Stimulated activated CD4-positive, alpha-beta T cell treated with anti-CD3 and anti-CD28 coated beads, Interleukin-12 subunit alpha, Interleukin-12 subunit beta, amount 100 ng/mL, for 4 hours (primary cell): ENCODE measurements around the gene LAT.
"Not testable (repeated sequence)": the region's sequence is repeated elsewhere in the genome, so short reads cannot be mapped to it uniquely, and the experiment has no call there.

ENCODE experiments used
- DNase-seq: peaks from one replicate; pipeline ENCODE4 v3.0.0-alpha.2; 2020

Gene LAT, protein sequence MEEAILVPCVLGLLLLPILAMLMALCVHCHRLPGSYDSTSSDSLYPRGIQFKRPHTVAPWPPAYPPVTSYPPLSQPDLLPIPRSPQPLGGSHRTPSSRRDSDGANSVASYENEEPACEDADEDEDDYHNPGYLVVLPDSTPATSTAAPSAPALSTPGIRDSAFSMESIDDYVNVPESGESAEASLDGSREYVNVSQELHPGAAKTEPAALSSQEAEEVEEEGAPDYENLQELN

DNA sequence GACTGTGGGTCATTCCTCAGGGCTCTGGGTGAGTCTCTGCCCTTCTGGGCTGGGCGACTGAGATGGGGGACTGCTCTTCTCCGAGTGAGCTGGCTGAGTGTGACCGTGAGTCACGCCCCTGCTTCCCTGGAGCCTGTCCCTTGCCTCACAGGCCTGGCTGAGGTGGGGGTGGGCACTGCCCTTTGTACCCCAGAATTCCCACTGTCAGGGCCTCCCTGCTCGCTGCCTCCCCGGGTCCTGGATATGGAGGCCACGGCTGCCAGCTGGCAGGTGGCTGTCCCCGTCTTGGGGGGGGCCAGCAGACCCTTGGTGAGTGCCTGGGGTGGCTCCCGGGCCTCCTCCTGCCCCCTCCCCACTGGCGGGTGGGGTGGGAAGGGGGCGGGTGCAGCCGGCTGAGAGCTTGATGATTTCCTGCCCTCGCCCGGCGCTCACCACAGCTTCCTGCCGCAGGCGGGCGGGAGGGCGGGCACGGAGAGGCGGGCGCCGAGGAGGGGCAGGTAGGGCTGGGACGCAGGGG, at the start of gene LAT:
LAT (plus strand) TSS at position 434 of the 517 bp plus-strand sequence. CDS start 366 bp downstream, outside the sequence.
- peak; percentile 77 for DNase-seq

DNA sequence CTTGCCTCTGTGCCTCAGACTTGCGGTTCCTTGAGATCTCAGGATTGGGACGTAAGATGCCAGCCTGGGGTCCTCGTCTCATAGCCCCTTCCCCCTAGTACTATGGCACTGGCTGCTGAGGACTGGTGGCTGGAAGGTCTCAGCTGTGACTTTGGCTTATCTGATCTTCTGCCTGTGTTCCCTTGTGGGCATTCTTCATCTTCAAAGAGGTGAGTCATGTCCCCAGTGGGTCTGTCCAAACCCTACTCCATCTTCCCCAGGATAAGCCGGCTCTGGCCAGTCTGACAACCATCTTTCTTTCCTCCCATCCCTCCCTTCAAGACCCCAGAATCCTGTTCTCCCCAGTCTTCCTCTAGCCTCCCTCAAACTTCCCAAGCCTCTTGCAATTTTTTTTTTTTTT, 49.5 kb upstream of the LAT start:
- no peak for DNase-seq

DNA sequence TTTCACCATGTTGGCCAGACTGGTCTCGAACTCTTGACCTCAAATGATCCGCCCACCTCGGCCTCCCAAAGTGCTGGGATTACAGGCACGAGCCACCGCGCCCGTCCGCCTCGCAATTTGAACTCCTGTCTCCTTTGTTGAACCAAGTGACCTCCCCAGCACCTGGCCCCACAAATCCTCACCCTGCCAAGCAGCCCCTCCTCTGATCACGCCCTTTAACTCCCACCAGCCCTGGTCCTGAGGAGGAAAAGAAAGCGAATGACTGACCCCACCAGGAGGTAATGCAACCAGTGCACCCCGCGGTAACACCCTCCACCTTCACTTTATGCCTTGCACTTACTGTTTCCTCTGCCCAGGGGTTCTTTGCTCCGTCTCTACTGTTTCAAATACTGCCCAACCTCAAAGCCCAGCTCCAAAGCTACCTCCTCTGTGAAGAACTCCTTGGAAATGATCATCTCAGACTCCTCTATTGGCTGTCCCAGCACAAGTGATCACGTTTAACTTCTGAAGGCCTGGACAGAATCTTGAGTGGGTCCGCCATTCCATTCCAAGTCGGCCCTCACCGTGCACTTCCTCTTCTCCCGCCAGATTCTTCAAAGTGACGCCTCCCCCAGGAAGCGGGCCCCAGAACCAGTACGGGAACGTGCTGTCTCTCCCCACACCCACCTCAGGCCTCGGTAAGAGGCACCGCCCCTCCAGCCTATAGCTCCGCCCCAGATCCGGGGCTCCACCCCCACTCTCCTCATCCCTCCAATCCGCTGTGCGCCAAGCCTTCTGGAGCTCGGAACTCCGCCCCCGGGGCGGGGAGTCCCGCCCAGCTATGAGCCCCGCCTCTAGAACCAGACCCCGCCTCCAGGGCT, 48.7 kb upstream of the LAT start:
- DNase-seq, result peak; percentile 81

DNA sequence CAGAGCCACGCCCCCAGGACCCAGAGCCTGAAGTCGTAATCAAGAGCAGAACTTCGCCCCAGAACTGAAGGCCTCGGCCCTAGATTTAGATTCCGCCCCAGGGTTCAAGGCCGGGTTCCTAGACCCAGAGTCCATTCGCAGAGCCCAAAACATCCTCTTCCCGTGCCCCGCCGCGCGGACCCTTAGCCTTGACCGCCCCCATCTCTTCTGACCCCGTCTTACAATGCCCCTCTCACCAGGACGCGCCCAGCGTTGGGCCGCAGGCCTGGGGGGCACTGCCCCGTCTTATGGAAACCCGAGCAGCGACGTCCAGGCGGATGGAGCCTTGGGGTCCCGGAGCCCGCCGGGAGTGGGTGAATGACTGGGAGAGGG, 48.1 kb upstream of the LAT start:
- DNase-seq, result no peak

DNA sequence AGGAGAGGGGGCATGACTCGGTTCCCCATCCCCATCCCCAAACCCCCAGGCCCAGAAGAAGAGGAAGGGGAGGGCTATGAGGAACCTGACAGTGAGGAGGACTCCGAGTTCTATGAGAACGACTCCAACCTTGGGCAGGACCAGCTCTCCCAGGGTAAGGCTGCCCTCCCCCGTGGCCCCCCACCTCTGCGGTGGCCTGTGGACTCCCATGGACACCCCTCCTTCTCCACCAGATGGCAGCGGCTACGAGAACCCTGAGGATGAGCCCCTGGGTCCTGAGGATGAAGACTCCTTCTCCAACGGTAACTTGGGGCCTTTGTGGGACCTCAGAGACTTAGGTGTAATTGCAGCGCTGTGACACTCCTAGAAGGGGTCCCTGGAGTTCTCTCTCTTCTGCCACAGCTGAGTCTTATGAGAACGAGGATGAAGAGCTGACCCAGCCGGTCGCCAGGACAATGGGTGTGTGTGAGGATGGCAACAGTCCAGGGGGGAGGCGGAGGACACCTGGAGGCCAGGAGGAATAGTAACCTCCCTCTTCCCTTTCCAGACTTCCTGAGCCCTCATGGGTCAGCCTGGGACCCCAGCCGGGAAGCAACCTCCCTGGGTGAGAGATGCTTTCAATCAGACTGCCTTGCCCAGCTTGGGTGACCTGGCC, 47.5 kb upstream of the LAT start:
- no peak for DNase-seq

DNA sequence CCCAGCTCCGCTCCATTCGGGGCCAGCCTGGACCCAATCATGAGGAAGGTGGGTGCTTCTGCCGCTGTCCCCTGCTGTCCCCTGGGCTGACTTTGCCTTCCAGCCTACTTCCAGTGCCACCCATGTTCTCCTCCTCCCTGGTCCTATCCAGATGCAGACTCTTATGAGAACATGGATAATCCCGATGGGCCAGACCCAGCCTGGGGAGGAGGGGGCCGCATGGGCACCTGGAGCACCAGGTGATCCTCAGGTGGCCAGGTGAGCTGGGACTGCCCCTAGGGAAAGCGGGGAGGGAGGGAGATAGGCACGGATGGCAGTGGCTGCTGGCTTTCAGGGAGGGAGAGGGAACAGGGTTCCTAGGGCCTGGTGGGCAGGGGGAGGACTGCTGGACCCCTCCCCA, 46.1 kb upstream of the LAT start:
- no peak for DNase-seq

DNA sequence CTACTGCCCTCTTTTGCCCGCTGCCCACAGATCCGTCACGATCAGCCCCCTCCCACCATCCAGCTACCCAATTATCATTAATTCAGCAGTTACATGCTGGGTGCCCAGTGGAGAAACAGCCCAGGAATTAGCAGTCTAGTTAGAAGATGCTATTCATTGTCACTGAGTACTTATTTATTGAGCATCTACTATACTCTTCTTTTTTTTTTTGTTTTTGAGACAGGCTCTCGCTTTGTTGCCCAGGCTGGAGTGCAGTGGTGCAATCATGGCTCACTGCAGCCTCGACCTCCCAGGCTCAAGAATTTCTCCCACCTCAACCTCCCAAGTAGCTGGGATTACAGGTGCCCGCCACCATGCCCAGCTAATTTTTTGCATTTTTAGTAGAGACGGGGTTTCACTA, 45.0 kb upstream of the LAT start:
- DNase-seq, result not testable (repeated sequence)

DNA sequence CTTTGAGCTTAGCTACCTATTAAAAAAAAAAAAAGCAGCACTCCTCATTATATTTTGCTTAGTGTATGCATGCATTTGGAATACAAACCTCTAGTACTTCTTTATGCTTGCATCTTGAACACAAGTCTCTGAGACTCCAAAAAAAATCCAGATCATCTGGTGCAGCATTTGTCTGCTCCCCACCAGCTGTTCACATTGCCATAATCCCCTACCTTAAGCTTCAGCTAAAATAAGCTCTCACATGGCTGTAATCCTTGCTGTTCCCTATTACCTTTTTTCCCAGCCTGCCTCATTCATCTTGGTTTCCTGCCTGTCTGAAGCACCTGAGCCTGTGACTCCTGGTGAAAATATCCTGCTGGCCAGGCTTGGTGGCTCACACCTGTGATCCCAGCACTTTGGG, 41.6 kb upstream of the LAT start:
- no peak for DNase-seq

DNA sequence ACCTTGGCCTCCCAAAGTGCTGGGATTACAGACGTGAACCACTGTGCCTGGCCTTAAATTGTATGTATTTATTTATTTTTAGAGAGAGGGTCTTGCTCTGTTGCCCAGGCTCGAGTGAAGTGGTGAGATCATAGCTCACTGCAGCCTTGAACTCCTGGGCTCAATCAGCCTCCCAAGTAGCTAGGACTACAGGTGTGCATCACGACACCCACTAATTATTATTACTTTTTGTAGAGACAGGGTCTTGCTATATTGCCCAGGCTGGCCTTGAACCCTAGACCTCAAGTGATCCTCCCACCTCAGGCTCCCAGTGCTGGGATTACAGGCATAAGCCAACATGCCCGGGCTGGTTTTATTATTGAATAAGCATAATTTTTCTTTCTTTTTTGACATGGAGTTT, 38.2 kb upstream of the LAT start:
- no peak for DNase-seq

DNA sequence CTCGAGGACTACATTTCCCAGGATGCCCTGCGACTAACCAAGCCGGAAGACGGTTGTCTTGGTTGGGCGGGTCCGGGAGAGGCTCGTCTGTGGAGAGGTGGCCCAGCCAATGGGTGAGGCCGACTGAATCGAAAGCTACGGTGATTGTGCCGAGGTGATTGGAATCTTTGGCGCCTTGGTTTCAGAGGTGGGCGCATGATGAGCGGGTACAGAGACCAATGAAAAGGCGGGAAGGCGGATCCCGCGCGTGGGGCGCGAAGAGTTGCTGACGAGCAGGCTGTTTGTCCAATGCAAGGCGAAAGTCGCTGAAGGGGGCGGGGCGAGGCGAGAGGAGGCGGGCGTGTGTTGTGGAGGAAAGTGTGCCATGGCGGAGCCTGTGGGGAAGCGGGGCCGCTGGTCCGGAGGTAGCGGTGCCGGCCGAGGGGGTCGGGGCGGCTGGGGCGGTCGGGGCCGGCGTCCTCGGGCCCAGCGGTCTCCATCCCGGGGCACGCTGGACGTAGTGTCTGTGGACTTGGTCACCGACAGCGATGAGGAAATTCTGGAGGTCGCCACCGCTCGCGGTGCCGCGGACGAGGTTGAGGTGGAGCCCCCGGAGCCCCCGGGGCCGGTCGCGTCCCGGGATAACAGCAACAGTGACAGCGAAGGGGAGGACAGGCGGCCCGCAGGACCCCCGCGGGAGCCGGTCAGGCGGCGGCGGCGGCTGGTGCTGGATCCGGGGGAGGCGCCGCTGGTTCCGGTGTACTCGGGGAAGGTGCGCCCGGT, 34.0 kb upstream of the LAT start, which contains the start of gene NFATC2IP:
NFATC2IP (plus strand) TSS at position 290 of the 762 bp plus-strand sequence; CDS start at position 365, 75 bp downstream.
- DNase-seq, result peak; percentile 99

DNA sequence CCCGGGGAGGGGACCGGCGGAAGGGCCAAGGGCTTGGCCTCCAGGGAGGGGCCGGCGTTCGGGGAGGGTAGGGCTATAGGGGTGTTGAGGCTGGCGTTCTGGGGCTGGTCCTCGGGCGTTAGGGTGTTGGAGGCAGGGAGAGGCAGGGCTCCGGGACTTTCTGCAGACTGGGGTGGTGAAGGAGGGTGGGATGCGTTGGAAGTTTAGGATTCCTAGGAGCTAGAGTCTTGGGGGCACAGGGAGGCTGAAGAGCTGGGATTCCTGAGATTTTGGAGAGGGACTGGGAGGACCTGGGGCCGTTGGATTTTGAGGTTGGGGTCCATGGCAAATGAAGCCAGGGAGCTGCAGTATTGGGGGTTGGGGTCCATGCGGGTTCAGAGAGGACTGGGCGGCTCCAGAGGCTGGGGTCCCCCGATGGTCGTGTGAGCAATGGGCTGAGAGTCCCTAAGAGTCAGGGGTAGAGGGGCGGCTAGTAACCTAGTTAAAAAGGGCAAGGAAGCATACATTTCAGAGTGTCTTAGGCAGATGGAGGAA, 33.4 kb upstream of the LAT start:
- DNase-seq, result no peak

DNA sequence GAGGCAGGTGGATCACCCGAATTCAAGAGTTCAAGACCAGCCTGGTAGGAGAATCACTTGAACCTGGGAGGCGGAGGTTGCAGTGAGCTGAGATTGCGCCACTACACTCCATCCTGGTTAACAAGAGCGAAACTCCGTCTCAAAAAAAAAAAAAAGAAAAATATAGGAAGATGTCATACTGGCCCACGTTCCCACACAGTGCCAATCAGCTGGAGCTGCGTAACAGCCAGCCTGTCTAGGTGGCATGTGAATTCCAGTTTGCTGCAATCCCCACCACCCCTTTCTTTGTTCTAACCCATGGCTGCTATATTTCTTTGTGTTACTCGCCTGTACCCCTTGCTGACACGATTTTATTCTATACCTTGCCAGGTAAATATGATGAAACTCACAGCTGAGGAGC, 26.6 kb upstream of the LAT start:
- no peak for DNase-seq

DNA sequence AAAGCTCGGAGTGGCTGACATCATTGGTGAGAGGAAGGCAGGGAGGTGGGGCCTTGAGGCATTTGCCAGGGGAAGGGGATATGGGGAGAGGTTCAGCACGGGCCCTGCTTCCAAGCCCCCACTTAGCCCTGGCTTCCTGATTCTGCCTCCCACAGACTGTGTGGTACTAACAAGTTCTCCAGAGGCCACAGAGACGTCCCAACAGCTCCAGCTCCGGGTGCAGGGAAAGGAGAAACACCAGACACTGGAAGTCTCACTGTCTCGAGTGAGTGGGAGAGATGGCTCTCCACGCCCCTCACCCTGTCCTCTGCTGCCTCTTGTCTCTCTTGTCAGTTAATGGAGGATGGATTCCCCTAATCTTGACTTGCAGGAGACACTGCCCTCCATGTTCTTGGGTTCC, 26.0 kb upstream of the LAT start:
- no peak for DNase-seq

DNA sequence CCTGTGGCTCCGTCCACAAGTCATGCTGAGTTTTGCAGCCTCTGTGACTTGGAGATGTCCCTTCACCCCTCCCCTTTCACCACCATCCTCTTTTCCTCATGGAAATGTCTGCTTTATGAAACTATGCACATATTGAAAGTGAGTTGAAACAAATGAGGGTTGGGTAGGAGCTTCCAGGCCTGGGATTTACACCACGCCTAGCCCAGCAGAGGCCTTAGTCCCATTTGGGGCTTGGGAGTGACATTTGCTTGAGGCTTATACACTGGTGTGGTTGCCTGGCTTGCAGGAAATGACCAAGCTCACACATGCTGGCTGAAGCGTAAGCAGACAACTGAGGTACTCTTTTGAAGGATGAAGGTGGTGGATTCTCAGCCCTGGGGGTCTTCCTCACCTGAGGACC, 20.8 kb upstream of the LAT start:
- no peak for DNase-seq

DNA sequence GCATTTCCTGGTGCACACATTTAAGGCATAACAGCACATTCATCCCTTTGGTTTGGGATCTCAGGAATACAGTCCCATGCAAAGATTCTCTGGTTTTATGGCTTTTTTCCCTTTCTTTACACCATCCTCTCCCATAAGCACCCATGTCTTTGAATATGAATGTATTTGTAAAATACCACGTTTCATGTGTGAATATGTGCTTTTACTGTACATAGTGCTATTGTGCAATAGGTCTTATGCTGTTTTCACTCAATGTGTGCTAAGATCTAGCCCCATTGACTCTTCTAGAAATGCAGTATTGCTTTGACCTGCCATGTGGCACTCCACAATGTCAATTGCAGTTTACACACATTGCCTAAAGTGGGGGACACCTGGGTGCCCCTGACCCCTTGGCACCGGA, 20.4 kb upstream of the LAT start:
- no peak for DNase-seq

DNA sequence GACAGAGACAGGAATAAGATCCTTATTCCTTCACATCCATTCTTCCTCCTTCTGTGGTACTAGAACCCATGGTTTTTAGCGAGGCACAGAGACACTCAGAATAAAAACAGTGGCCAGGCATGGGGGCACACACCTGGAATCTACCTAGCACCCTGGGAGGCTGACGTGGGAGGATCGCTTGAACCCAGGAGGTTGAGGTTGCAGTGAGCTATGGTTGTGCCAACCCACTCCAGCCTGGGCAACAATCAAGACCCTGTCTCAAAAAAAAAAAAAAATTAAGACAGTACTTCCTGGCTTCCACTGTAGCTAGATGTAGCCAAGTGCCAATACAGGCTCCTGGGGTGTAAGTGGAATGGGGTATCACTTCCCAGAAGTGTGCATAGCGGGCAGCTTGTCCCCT, 17.7 kb upstream of the LAT start:
- DNase-seq, result no peak

DNA sequence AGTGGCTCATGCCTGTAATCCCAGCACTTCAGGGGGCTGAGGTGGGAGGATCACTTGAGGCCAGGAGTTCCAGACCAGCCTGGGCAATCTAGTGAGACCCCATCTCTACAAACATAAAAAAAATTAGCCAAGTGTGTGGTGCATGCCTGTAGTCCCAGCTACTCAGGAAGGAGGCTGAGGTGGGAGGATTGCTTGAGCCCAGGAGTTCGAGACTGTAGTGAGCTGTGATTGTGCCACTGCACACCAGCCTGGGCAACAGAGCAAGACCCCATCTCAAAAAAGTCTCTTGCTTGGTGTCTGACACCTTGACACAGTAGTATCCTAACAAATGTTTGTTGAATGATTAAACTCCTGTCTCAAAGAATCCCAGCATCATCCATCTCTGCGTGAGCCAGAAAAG, 15.2 kb upstream of the LAT start:
- not testable (repeated sequence) for DNase-seq

DNA sequence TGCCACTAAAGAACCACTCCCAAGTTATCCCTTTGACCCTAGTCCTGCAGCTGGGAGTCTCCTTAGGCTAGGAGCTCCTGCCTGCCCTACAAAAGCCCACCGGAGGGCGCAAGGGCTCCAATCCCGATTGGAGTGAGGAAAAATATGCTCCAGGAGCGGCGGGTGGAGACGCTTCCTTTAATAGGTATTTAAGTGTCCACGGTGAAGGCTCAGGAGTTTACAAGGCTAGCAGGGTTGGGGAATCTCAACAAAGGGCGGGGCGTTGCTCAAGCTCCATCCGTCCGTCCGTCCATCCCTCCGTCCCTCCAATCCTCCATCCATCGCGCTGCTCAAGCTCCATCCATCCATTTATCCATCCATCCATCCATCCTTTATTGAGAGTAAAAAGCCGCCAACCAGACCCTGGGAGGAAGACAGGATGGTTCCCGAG, 10.8 kb upstream of the LAT start:
- no peak for DNase-seq

DNA sequence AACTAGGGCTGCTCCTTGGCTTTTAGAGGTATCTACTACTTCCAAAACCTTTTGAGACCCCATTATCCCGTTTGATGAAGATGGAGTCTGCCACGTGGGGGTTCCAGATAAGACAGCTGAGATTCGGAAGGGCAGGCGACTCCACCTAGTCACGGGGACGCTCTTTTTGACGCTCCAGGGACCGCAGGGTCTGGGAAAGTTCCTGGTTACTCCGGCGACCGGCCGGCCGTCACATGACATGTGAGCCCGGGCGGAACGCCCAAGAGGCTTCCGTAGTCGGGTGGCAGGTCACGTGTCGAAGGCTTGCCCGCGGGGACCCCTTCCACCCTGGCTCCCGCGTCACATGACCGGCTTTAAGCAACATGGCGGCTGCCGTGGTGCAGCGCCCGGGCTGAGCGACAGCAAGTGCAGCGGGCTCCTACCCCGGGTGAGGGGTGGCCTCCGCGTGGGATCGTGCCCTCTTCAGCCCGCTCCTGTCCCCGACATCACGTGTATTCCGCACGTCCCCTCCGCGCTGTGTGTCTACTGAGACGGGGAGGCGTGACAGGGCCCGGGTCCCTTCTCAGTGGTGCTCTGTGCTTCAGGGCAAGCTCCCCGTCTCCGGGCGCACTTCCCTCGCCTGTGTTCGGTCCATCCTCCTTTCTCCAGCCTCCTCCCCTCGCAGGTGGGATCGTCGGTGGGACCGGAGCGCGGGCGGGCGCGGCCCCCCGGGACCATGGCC, 10.3 kb upstream of the LAT start, which contains the start of gene SPNS1:
SPNS1 (plus strand) TSS at position 342 of the 721 bp plus-strand sequence; CDS start at position 716, 374 bp downstream.
- peak; percentile 88 for DNase-seq

DNA sequence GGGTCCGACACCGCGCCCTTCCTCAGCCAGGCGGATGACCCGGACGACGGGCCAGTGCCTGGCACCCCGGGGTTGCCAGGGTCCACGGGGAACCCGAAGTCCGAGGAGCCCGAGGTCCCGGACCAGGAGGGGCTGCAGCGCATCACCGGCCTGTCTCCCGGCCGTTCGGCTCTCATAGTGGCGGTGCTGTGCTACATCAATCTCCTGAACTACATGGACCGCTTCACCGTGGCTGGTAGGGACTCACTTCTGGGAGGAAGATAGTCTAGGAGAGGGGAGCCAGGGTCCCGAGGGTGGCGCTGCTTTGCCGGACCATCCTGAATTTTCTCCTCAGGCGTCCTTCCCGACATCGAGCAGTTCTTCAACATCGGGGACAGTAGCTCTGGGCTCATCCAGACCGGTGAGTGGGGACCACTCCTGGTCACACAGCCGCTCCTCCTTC, 9.7 kb upstream of the LAT start:
- no peak for DNase-seq
